Lung (tissue), 12 donors: Measurements from ENCODE around the gene SYNPO2. TPM values are rescaled to one million over a fixed set of nuclear protein-coding genes. Genes with fewer than 3 reads are reported as not detected.
A peak's percentile ranks its signal among the peaks of the same experiment; 100 is the strongest.

Source experiments
- ATAC-seq: fragments of 200-7000 bp; cut with Tn5 transposase; one replicate; pipeline ENCODE4 v1.9.1; 2020; ENCODE audit warnings: moderate number of reproducible peaks; ENCODE audit not compliant: insufficient read depth, low FRiP score
- DNase-seq, 3 donors: peaks; one replicate each; pipeline ENCODE4 v3.0.0-alpha.2; 2013 to 2017
- H3K27ac ChIP-seq, 2 donors: one replicate each; pipeline ENCODE4 v1.5.1; 2013; ENCODE audit warnings: mild to moderate bottlenecking in 2 of 2, moderate library complexity in 2 of 2, control low read depth in 1 of 2, inconsistent platforms in 1 of 2, low read depth in 1 of 2, low read length in 1 of 2
- H3K27me3 ChIP-seq, 3 donors: one replicate each; pipeline ENCODE4 v1.5.1; 2013; ENCODE audit warnings: low read length in 2 of 3; ENCODE audit not compliant: control insufficient read depth in 3 of 3, insufficient read depth in 3 of 3
- H3K36me3 ChIP-seq, 4 donors: one replicate each; pipeline ENCODE4 v1.5.1; 2013; ENCODE audit warnings: low read length in 4 of 4, mild to moderate bottlenecking in 1 of 4, moderate library complexity in 1 of 4; ENCODE audit not compliant: control insufficient read depth in 4 of 4, insufficient read depth in 4 of 4
- H3K4me1 ChIP-seq, 5 donors: one replicate each; pipeline ENCODE4 v1.5.1; 2013; ENCODE audit warnings: low read length in 5 of 5, mild to moderate bottlenecking in 2 of 5, moderate library complexity in 1 of 5; ENCODE audit not compliant: control insufficient read depth in 5 of 5, insufficient read depth in 5 of 5
- H3K4me3 ChIP-seq: one replicate; pipeline ENCODE4 v1.5.1; 2013; ENCODE audit warnings: mild to moderate bottlenecking, control low read depth, moderate library complexity
- H3K9ac ChIP-seq, 2 donors: one replicate each; pipeline ENCODE4 v1.5.1; 2013; ENCODE audit warnings: low read length in 2 of 2, control low read depth in 1 of 2; ENCODE audit not compliant: insufficient read depth in 1 of 2
- H3K9me3 ChIP-seq, 4 donors: one replicate each; pipeline ENCODE4 v1.5.1; 2013; ENCODE audit warnings: low read length in 3 of 4, mild to moderate bottlenecking in 1 of 4, moderate library complexity in 1 of 4; ENCODE audit not compliant: control insufficient read depth in 4 of 4, insufficient read depth in 3 of 4
- WGBS, 2 donors: extraction: QIAGEN DNeasy Blood & Tissue Kit; methylation state at CpG; one replicate each; pipeline ENCODE4 v1.1.7; 2013; 5-methylcytosine and 5-hydroxymethylcytosine counted together
- polyA plus RNA-seq, 2 donors: library from polyadenylated mRNA; stranded (reverse); fragments of 200-250 nt; gene quantifications; one replicate each; pipeline ENCODE4 v1.2.1, GENCODE V29; 2013
- total RNA-seq, 2 donors: library from RNA; depleted of rRNA in 1 of 2; stranded (reverse); fragments of >200 nt in 1 of 2; gene quantifications; one replicate each; pipeline ENCODE4 v1.2.1, GENCODE V29; 2014 to 2021
- TF ChIP-seq, protein P1 (sequence below): IDR thresholded peaks from 2 replicates; pipeline ENCODE4 v1.5.1; 2012; ENCODE audit warnings: mild to moderate bottlenecking; ENCODE audit errors: control extremely low read depth, extremely low read depth
- donor health status: control.
- donor health status: control.
- donor health status: Bipolar disorder and iron deficiency.
- donor health status: healthy.
- donor health status: DM: yes; HTN: yes; CAD: no.

The SYNPO2 gene
- total and polyA plus RNA-seq, 4 donors, result 3.5 to 27.6 (median 10.1) TPM

DNA sequence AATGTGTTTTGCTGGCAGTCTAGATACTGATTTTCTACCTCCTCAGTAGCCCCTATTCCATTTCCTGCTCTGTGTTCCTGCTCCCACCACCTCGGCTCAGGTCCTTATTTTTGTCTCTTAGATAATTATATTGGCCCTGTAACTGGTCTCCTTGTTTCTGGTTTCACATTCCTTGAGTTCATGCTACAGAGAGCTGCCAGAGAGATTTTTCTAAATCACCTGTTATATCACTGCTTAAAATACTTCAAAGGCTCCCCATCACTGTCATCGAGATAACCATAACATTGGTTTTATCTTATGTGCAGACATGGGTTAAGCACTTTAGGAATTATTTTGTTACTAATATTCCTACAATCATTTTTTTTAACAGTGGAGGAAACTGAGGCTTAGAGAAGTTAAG lies 9.6 kb downstream of the SYNPO2 start:
- H3K27ac ChIP-seq, result peak overlapping the region in 1 of 2 donors; percentile 94
- no peak overlapping the region for H3K4me3 ChIP-seq
- H3K4me1 ChIP-seq, result peaks cover 0 to 11% (median 0%) of the 10 kb centered on the region in 5 donors
- no peaks in the 10 kb centered on the region for H3K27me3 ChIP-seq
- 79 to 90% methylated on average over 2 of the region's 2 CpGs for WGBS, 2 donors
- H3K36me3 ChIP-seq, result no peaks in the 10 kb centered on the region
- no peak overlapping the region for H3K9ac ChIP-seq
- TF ChIP-seq, protein P1, sequence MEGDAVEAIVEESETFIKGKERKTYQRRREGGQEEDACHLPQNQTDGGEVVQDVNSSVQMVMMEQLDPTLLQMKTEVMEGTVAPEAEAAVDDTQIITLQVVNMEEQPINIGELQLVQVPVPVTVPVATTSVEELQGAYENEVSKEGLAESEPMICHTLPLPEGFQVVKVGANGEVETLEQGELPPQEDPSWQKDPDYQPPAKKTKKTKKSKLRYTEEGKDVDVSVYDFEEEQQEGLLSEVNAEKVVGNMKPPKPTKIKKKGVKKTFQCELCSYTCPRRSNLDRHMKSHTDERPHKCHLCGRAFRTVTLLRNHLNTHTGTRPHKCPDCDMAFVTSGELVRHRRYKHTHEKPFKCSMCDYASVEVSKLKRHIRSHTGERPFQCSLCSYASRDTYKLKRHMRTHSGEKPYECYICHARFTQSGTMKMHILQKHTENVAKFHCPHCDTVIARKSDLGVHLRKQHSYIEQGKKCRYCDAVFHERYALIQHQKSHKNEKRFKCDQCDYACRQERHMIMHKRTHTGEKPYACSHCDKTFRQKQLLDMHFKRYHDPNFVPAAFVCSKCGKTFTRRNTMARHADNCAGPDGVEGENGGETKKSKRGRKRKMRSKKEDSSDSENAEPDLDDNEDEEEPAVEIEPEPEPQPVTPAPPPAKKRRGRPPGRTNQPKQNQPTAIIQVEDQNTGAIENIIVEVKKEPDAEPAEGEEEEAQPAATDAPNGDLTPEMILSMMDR, result no peak
- no peaks in the 10 kb centered on the region for H3K9me3 ChIP-seq
- DNase-seq, result no peak
- no peak for ATAC-seq

DNA sequence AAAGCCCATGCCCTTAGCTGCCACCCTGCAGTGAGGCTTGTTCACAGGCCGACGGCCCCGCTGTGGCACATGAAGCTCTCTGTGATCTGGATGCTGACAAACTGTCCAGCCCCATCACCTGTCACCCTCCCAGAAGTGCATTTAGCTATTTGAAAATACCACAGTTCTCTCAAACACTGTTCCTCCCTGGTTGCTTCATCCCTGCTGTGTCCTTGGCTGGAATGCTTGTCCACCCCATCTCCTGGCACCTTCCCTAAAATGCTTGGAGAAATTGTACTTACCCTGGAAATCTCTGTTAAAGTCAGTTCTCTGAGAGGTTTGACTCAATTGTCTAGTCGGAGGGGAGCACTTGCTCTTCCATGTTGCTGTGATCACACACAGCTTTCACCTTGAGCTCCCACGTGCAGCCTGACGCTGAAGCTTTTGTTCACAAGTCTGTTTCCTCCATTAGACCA lies 10.1 kb downstream of the SYNPO2 start:
- Histone ChIP-seq H3K36me3 (no peaks in the 10 kb centered on the region), H3K27me3 (no peaks in the 10 kb centered on the region), H3K27ac (peak overlapping the region in 1 of 2 donors; percentile 94), H3K9me3 (no peaks in the 10 kb centered on the region), H3K4me3 (no peak overlapping the region), H3K9ac (no peak overlapping the region), H3K4me1 (peaks cover 0 to 10% (median 0%) of the 10 kb centered on the region in 5 donors)
- TF ChIP-seq, protein P1, result no peak
- DNase-seq, result peak in 1 of 3 donors; percentile 7
- WGBS, 2 donors, result 82 to 83% methylated on average over 6 of the region's 6 CpGs
- no peak for ATAC-seq

DNA sequence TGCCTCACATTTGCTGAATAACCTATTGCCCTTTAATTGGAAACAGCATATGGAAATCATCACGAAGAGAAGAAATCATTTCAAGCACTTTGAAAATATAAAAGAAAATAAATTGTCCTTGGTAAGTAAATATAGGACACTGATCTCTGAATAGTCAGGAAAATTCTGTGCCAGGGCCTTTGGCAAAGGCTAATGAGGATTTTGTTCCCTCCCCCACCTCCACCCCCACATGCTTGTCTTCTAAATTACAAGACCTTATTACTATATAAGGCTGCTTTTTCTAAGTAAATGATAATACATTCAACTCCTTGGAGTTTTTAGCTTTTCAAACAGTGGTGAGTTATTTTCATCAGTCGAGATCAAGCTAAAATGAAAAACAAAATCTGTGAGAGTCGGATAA lies 15.8 kb downstream of the SYNPO2 start:
- ATAC-seq (no peak), DNase-seq (peak in 1 of 3 donors; percentile 12)
- H3K9ac ChIP-seq, result no peak overlapping the region
- peak overlapping the region in 1 of 2 donors; percentile 91 for H3K27ac ChIP-seq
- no peaks in the 10 kb centered on the region for H3K36me3 ChIP-seq
- H3K4me1 ChIP-seq, result peaks cover 0 to 17% (median 7%) of the 10 kb centered on the region in 5 donors
- no peaks in the 10 kb centered on the region for H3K27me3 ChIP-seq
- no peak overlapping the region for H3K4me3 ChIP-seq
- WGBS, 2 donors, result 79 to 82% methylated on average over 3 of the region's 3 CpGs
- no peaks in the 10 kb centered on the region for H3K9me3 ChIP-seq
- TF ChIP-seq, protein P1, result no peak

DNA sequence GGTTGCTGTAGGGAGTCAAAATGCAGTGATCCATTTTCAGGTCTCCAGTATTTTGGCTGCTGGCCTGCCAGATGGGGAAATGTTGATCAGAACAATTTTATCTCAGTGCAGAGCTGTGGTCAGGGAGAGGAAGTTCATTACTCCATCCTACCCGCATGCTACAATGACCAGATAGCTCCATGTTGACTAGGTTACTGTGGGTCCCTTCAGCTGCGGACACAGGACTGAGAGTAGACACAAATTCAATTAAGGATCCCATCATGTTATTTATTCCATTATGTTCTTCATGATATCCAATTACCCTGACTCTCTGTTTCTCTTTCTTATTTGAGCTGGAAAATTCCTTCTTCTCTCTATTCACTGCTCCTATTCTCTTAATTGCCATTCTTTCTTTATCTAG lies 16.3 kb downstream of the SYNPO2 start:
- H3K9ac ChIP-seq, result no peak overlapping the region
- H3K36me3 ChIP-seq, result no peaks in the 10 kb centered on the region
- H3K27ac ChIP-seq, result peak overlapping the region; percentile 14 to 91
- H3K4me3 ChIP-seq, result no peak overlapping the region
- H3K27me3 ChIP-seq, result no peaks in the 10 kb centered on the region
- whole genome bisulfite sequencing, 2 donors, result 26 to 47% methylated on average over 2 of the region's 2 CpGs
- ATAC-seq (no peak), DNase-seq (no peak)
- H3K4me1 ChIP-seq, result peaks cover 0 to 18% (median 8%) of the 10 kb centered on the region in 5 donors
- no peaks in the 10 kb centered on the region for H3K9me3 ChIP-seq
- TF ChIP-seq, protein P1, result no peak
